Liver (tissue), 3 donors: ENCODE measurements around the gene ZC3H7B.

Experiments
- TAF1 ChIP-seq: conservative IDR thresholded peaks from 2 replicates; pipeline ENCODE4 v1.6.1; 2016; ENCODE audit warnings: antibody characterized with exemption, mild to moderate bottlenecking
- YY1 ChIP-seq: IDR thresholded peaks from 2 replicates; pipeline ENCODE4 v1.6.1; 2016; ENCODE audit warnings: antibody characterized with exemption, mild to moderate bottlenecking
- TF ChIP-seq, protein P1 (sequence below): fragments of 150-350 bp; IDR thresholded peaks from 2 replicates; pipeline ENCODE4 v1.5.1; 2017; ENCODE audit warnings: improper control_type of control experiment, low read depth, low read length; ENCODE audit not compliant: missing input control
- donor health status: healthy.
- donor health status: healthy.

- TF ChIP-seq, protein P1, sequence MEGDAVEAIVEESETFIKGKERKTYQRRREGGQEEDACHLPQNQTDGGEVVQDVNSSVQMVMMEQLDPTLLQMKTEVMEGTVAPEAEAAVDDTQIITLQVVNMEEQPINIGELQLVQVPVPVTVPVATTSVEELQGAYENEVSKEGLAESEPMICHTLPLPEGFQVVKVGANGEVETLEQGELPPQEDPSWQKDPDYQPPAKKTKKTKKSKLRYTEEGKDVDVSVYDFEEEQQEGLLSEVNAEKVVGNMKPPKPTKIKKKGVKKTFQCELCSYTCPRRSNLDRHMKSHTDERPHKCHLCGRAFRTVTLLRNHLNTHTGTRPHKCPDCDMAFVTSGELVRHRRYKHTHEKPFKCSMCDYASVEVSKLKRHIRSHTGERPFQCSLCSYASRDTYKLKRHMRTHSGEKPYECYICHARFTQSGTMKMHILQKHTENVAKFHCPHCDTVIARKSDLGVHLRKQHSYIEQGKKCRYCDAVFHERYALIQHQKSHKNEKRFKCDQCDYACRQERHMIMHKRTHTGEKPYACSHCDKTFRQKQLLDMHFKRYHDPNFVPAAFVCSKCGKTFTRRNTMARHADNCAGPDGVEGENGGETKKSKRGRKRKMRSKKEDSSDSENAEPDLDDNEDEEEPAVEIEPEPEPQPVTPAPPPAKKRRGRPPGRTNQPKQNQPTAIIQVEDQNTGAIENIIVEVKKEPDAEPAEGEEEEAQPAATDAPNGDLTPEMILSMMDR: no peak
- TF ChIP-seq TAF1 (no peak), YY1 (no peak)
These were observed 49.7 kb downstream of the ZC3H7B start for GRCh38 chr22:41351011-41351410.
